Thyroid gland (tissue), 4 donors: ENCODE data around the gene BCLAF1.

Source experiments
- CTCF ChIP-seq, 6 experiments: fragments of 200-600 bp in 3 of 6; fragments of 450-650 bp in 3 of 6; sonication (generic) in 3 of 6; IDR thresholded peaks; one replicate each; pipeline ENCODE4 v1.5.1; 2016 to 2019; ENCODE audit warnings: antibody characterized with exemption in 6 of 6, mild to moderate bottlenecking in 2 of 6, inconsistent platforms in 1 of 6, moderate library complexity in 1 of 6
- POLR2A ChIP-seq, 2 donors: fragments of 450-650 bp; IDR thresholded peaks; one replicate each; pipeline ENCODE4 v1.6.1; 2017; ENCODE audit warnings: antibody characterized with exemption in 2 of 2, mild to moderate bottlenecking in 2 of 2, moderate library complexity in 1 of 2

GRCh38 chr6:136251394-136251793 lies 38.3 kb downstream of the BCLAF1 start:
- TF ChIP-seq CTCF (IDR thresholded peaks at IDR 0.05) (no peak), POLR2A (IDR thresholded peaks at IDR 0.05) (no peak)
